ENCODE data around the gene CBS. TPM values are rescaled to one million over a fixed set of nuclear protein-coding genes. Genes with fewer than 3 reads are reported as not detected.

The CBS gene
- total and polyA plus RNA-seq, 2 experiments from 2014 or later: 85.4 to 102 TPM

DNA sequence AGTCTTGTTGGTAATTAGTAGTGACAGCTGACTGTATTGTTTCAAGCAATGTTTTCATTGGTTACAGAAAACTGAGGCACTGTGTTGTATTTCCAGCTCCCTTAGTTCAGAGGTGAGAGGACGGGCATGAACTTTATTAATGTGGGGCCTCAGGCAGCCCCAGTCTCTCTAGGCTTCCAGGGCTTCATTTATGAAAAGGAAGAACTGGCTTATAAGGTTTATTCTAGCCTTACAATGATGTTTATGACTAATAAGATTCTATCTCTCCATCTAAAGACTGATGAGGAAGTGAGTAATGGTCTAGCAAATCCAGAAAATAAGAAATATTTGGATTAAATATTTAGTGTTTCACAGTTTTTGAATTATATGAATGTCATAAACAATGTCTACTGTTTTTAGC lies 41.5 kb downstream of the CBS start:
- Histone ChIP-seq H3K27me3 (no peaks in the 10 kb centered on the region), H3K4me3 (no peak overlapping the region), H3K9me3 (ENCODE audit: low read depth) (no peaks in the 10 kb centered on the region), H3K27ac (no peak overlapping the region), H3K4me1 (ENCODE audit: low read depth) (no peaks in the 10 kb centered on the region), H3K36me3 (peaks cover 20% of the 10 kb centered on the region)
- no peak for DNase-seq (ENCODE audit: low read depth in 1 of 2, low spot score in 1 of 2)
- TF ChIP-seq, protein P1, sequence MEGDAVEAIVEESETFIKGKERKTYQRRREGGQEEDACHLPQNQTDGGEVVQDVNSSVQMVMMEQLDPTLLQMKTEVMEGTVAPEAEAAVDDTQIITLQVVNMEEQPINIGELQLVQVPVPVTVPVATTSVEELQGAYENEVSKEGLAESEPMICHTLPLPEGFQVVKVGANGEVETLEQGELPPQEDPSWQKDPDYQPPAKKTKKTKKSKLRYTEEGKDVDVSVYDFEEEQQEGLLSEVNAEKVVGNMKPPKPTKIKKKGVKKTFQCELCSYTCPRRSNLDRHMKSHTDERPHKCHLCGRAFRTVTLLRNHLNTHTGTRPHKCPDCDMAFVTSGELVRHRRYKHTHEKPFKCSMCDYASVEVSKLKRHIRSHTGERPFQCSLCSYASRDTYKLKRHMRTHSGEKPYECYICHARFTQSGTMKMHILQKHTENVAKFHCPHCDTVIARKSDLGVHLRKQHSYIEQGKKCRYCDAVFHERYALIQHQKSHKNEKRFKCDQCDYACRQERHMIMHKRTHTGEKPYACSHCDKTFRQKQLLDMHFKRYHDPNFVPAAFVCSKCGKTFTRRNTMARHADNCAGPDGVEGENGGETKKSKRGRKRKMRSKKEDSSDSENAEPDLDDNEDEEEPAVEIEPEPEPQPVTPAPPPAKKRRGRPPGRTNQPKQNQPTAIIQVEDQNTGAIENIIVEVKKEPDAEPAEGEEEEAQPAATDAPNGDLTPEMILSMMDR (IDR thresholded peaks at IDR 0.05; ENCODE audit: low read depth, low read length): no peak

DNA sequence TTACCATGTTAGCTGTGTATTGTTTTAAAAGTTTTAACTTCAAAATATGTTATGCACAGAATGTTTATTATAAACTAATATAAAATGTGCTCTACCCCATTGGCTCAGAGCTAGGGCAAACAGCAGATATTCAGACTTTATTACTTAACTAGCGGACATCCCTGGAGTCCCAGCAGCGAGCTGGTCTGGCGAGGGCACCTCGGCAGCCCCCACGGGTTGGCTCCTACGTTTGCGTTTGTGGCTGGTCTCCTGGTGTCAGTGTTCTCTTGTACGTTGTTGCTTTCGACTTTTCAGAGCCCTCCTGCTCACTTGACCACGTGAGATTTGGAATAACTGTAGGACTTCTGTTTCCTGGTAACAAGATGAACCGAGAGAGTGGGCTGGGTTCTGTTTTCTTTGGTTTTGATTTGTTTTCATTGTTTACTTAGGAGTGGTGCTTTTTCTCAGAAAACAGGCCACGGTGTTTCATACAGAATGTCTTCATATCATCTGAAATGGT lies 44.5 kb downstream of the CBS start:
- no peaks in the 10 kb centered on the region for H3K9me3 ChIP-seq (ENCODE audit: low read depth)
- no peak overlapping the region for H3K4me3 ChIP-seq
- TF ChIP-seq, protein P1 (IDR thresholded peaks at IDR 0.05; ENCODE audit: low read depth, low read length): no peak
- no peaks in the 10 kb centered on the region for H3K27me3 ChIP-seq
- no peak overlapping the region for H3K27ac ChIP-seq
- peaks cover 20% of the 10 kb centered on the region for H3K36me3 ChIP-seq
- no peak for DNase-seq (ENCODE audit: low read depth in 1 of 2, low spot score in 1 of 2)
- peaks cover 14% of the 10 kb centered on the region for H3K4me1 ChIP-seq (ENCODE audit: low read depth)

DNA sequence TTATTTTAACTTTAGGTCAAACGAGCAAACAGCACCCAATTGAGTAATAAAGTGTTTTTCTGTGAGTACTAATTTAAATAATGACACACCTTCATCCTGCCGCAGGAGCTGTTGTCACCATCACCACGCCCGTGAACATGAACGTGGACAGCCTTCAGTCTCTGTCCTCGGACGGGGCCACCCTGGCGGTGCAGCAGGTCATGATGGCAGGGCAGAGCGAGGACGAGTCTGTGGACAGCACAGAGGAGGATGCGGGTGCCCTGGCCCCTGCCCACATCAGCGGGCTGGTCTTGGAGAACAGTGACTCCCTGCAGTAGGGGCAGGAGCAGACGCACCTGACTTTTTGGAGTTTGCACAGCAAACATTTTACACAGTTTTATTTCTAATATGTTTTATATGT lies 45.9 kb downstream of the CBS start:
- peaks cover 14% of the 10 kb centered on the region for H3K4me1 ChIP-seq (ENCODE audit: low read depth)
- TF ChIP-seq, protein P1 (IDR thresholded peaks at IDR 0.05; ENCODE audit: low read depth, low read length): no peak
- no peaks in the 10 kb centered on the region for H3K9me3 ChIP-seq (ENCODE audit: low read depth)
- no peak overlapping the region for H3K27ac ChIP-seq
- H3K36me3 ChIP-seq: peaks cover 15% of the 10 kb centered on the region
- DNase-seq (ENCODE audit: low read depth in 1 of 2, low spot score in 1 of 2): no peak
- H3K4me3 ChIP-seq: no peak overlapping the region
- H3K27me3 ChIP-seq: no peaks in the 10 kb centered on the region

DNA sequence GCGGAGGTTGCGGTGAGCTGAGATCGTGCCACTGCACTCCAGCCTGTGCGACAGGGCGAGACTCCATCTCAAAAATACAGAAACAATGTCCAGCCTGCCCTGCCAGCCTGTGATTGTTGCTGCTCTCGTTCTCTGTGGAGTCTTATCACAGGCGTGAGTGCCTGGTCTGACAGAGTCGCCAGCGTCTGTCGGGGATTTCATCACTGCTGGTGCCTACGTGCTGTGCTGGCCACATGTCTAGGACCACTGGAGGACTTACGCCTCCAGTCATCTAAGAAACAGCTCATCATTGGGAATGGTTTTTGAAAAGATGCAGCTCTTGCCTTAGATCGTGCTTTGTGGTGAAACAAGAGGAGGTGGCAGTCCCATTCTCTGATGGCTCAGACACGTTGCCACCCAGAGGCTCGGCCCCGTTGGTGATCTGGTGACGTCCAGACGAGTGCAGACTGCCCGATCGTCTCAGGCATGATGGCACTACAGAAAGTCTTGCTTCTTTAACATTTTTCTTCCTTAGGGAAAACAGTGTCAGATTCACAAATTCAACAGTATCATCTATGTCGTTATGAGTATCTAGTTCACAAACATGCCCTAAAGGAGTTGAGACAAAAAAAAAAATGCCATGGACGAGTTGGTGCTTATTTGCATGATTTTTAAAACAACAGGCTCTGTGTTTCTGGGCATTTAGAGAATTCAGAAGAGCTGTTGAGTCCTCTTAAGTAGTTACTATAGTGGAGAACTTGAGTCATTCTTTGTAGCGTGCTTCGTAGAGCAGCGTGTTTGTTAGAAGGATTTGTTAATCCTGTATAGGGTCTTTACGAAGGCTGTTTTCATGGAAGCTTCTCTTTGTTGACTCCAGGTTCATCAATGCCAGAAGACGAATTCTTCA lies 47.5 kb downstream of the CBS start:
- Histone ChIP-seq H3K4me3 (no peak overlapping the region), H3K36me3 (peaks cover 15% of the 10 kb centered on the region), H3K9me3 (ENCODE audit: low read depth) (no peaks in the 10 kb centered on the region), H3K4me1 (ENCODE audit: low read depth) (peaks cover 14% of the 10 kb centered on the region), H3K27ac (peak overlapping the region; percentile 67), H3K27me3 (no peaks in the 10 kb centered on the region)
- TF ChIP-seq, protein P1 (IDR thresholded peaks at IDR 0.05; ENCODE audit: low read depth, low read length): no peak
- peak in 1 of 2 donors; percentile 18 for DNase-seq (ENCODE audit: low read depth in 1 of 2, low spot score in 1 of 2)

DNA sequence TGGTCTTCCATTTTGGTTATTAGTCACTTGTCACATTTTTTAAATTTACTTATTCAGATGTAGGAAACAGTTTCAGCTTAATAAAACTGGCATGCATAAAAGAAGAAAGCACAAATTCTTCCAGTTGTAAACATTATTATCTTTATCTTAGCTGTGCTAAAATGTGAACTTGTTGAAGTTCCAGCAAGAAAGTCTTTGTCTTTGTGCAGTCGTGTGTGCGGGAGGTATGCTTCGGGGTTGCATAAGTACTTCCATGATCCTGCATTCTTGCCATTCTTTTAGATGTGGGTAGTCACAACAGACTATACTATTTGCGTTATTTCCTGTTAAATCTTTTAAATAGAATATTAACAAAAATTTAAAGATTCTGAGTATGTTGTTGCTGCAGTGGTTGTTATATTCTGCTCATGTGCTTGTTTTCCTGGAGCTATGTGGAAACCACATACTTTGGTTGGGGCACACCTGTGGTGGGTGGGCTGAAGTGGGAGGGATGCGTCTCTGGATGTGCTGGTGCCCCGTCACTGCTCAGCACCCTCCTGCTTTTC lies 49.9 kb downstream of the CBS start:
- no peaks in the 10 kb centered on the region for H3K27me3 ChIP-seq
- H3K4me1 ChIP-seq (ENCODE audit: low read depth): peaks cover 14% of the 10 kb centered on the region
- peak in 1 of 2 donors; percentile 94 for DNase-seq (ENCODE audit: low read depth in 1 of 2, low spot score in 1 of 2)
- H3K9me3 ChIP-seq (ENCODE audit: low read depth): no peaks in the 10 kb centered on the region
- H3K36me3 ChIP-seq: peaks cover 6% of the 10 kb centered on the region
- peak overlapping the region; percentile 48 for H3K27ac ChIP-seq
- TF ChIP-seq, protein P1 (IDR thresholded peaks at IDR 0.05; ENCODE audit: low read depth, low read length): no peak
- no peak overlapping the region for H3K4me3 ChIP-seq
